Astrocyte of the cerebellum (primary cell): ENCODE results near the gene GNAZ.

Experiments used
- DNase-seq: peaks from one replicate; pipeline ENCODE4 v3.0.0-alpha.2; 2011; ENCODE audit warnings: low read depth
- H3K4me3 ChIP-seq: 2 replicates; pipeline ENCODE4 v1.5.1; 2011; ENCODE audit warnings: mild to moderate bottlenecking, low read depth, low read length, moderate library complexity
- CTCF ChIP-seq: IDR thresholded peaks from 2 replicates; pipeline ENCODE4 v1.5.1; 2012; ENCODE audit warnings: low read length, low read depth, moderate library complexity, mild to moderate bottlenecking; ENCODE audit errors: missing control alignments
- in situ Hi-C: cut with HindIII; loops from 2 replicates; pipeline ENCODE4 v1.10.0; 2017; ENCODE audit warnings: low sequenced_read_pairs

GNAZ gene

GRCh38 chr22:23124611-23125511, 54.5 kb downstream of the GNAZ start:
- no peak for DNase-seq
- no peak for TF ChIP-seq CTCF
- in situ Hi-C loops = no loop called here

GRCh38 chr22:23125512-23126103, 55.3 kb downstream of the GNAZ start:
- no peak for TF ChIP-seq CTCF
- in situ Hi-C loops = no loop called here
- DNase-seq = no peak
- no peak overlapping the region for H3K4me3 ChIP-seq

More at GRCh38 chr22:23124611-23125511, 54.5 kb downstream of the GNAZ start:
- H3K4me3 ChIP-seq = no peak overlapping the region

GRCh38 chr22:23126165-23127054, 56.1 kb downstream of the GNAZ start:
- H3K4me3 ChIP-seq = no peak overlapping the region
- DNase-seq = no peak
- in situ Hi-C loops = no loop called here
- TF ChIP-seq CTCF = no peak

GRCh38 chr22:23127055-23127756, 56.9 kb downstream of the GNAZ start:
- no peak for DNase-seq
- in situ Hi-C loops = no loop called here
- no peak for TF ChIP-seq CTCF
- H3K4me3 ChIP-seq = no peak overlapping the region

- H3K4me3 ChIP-seq = no peak overlapping the region
- in situ Hi-C loops = no loop called here
- no peak for TF ChIP-seq CTCF
Observed at GRCh38 chr22:23127788-23128187, 57.5 kb downstream of the GNAZ start.

More at GRCh38 chr22:23127788-23128187, 57.5 kb downstream of the GNAZ start:
- no peak for DNase-seq
